ENCODE data around the gene USP53. TPM values are rescaled to one million over a fixed set of nuclear protein-coding genes. Genes with fewer than 3 reads are reported as not detected.
A peak's percentile ranks its signal among the peaks of the same experiment; 100 is the strongest.

USP53 gene
- total and polyA plus RNA-seq, 2 of the 13 experiments (the other 11 are each of a cell fraction or from before 2014, with no cell fraction given), result 5.3 to 8.1 TPM

- TF ChIP-seq REL (CRISPR knock-in tag; conservative IDR thresholded peaks at IDR 0.05) (no peak), MXD4 (CRISPR knock-in tag; IDR thresholded peaks at IDR 0.05) (peak; percentile 44; the same call in 1 of the 2 replicates), KMT2B (CRISPR knock-in tag; IDR thresholded peaks at IDR 0.05) (peak; percentile 46; the same call in 1 of the 2 replicates), MIXL1 (CRISPR knock-in tag; IDR thresholded peaks at IDR 0.05) (peak; percentile 4; the same call in 1 of the 2 replicates), ZNF136 (CRISPR knock-in tag; IDR thresholded peaks at IDR 0.05; ENCODE audit: low read depth) (no peak), CAMTA2 (CRISPR knock-in tag; IDR thresholded peaks at IDR 0.05; ENCODE audit: borderline replicate concordance) (0 out of 2 replicates have a peak, but pooled peaks have one; percentile 12), ARID3A (IDR thresholded peaks at IDR 0.05; ENCODE audit: low read depth, low read length) (0 out of 2 replicates have a peak, but pooled peaks have one; percentile 52), ZNF224 (CRISPR knock-in tag; IDR thresholded peaks at IDR 0.05) (peak; percentile 59; the same call in 1 of the 2 replicates), UBTF (CRISPR knock-in tag; IDR thresholded peaks at IDR 0.05) (peak; percentile 97; the same call in 1 of the 2 replicates), MTA1 (CRISPR knock-in tag; IDR thresholded peaks at IDR 0.05; ENCODE audit: borderline replicate concordance) (0 out of 2 replicates have a peak, but pooled peaks have one; percentile 1), HOXD1 (CRISPR knock-in tag; IDR thresholded peaks at IDR 0.05) (peak; percentile 27; the same call in 1 of the 2 replicates), KIAA2018 (CRISPR knock-in tag; IDR thresholded peaks at IDR 0.05; ENCODE audit: borderline replicate concordance) (no peak), KAT7 (CRISPR knock-in tag; IDR thresholded peaks at IDR 0.05; ENCODE audit: borderline replicate concordance) (peak; percentile 93; the same call in 1 of the 2 replicates), DPF2 (CRISPR knock-in tag; IDR thresholded peaks at IDR 0.05; ENCODE audit: borderline replicate concordance, low read depth) (no peak), JARID2 (CRISPR knock-in tag; IDR thresholded peaks at IDR 0.05; ENCODE audit: insufficient replicate concordance) (no peak), EED (CRISPR knock-in tag; IDR thresholded peaks at IDR 0.05) (peak; percentile 75), XRCC5 (optimal IDR thresholded peaks at IDR 0.05; ENCODE audit: low read length) (no peak)
Measured at GRCh38 chr4:119212234-119212963, at the start of gene USP53 (continued).
